ENCODE results near the gene NABP2.

NABP2 gene

GRCh38 chr12:56213878-56214277 is 10.3 kb upstream of the NABP2 start:
- no peak for DNase-seq

- no peak for DNase-seq
Measured at GRCh38 chr12:56216461-56216860, 7.7 kb upstream of the NABP2 start.

GRCh38 chr12:56219840-56220239 is 4.3 kb upstream of the NABP2 start:
- no peak for DNase-seq

GRCh38 chr12:56220611-56221231 is 3.4 kb upstream of the NABP2 start:
- DNase-seq, result peak; percentile 55

GRCh38 chr12:56221232-56221756 is 2.8 kb upstream of the NABP2 start:
- DNase-seq, result peak; percentile 90

- DNase-seq, result peak; percentile 98
Measured at GRCh38 chr12:56221757-56222530, 2.2 kb upstream of the NABP2 start, which contains the start of gene RNF41. TSS of gene RNF41 (minus strand) at chr12:56221922. CDS start at chr12:56214047, 7,875 bp downstream.

GRCh38 chr12:56222531-56222895 is 1.6 kb upstream of the NABP2 start:
- no peak for DNase-seq

GRCh38 chr12:56223571-56224101 is 506 bp upstream of the NABP2 start:
- DNase-seq, result no peak

GRCh38 chr12:56224954-56225353 is 812 bp downstream of the NABP2 start:
- no peak for DNase-seq

- no peak for DNase-seq
Measured at GRCh38 chr12:56229082-56229481, 4.9 kb downstream of the NABP2 start.

GRCh38 chr12:56229916-56230431 is 5.8 kb downstream of the NABP2 start, which contains the start of gene SLC39A5:
TSS of gene SLC39A5 (plus strand) at chr12:56230051. CDS start at chr12:56231275, 1,224 bp downstream.
- DNase-seq, result no peak

- no peak for DNase-seq
Measured at GRCh38 chr12:56230432-56231183, 6.5 kb downstream of the NABP2 start.

GRCh38 chr12:56231184-56231582 is 7.0 kb downstream of the NABP2 start:
- DNase-seq, result no peak

- no peak for DNase-seq
Measured at GRCh38 chr12:56234746-56235436, 10.7 kb downstream of the NABP2 start.

GRCh38 chr12:56236091-56236490 is 11.9 kb downstream of the NABP2 start:
- DNase-seq, result no peak

- no peak for DNase-seq
Measured at GRCh38 chr12:56236985-56237384, 12.8 kb downstream of the NABP2 start.

GRCh38 chr12:56237552-56237951 is 13.4 kb downstream of the NABP2 start:
- no peak for DNase-seq

- no peak for DNase-seq
Measured at GRCh38 chr12:56241424-56242303, 17.5 kb downstream of the NABP2 start.

- DNase-seq, result no peak
Measured at GRCh38 chr12:56242986-56243385, 18.8 kb downstream of the NABP2 start.

- DNase-seq, result no peak
Measured at GRCh38 chr12:56243731-56244181, 19.6 kb downstream of the NABP2 start.

GRCh38 chr12:56244494-56244893 is 20.4 kb downstream of the NABP2 start:
- DNase-seq, result no peak
